HUES64 (cell line): ENCODE measurements around the gene OXNAD1.

ENCODE experiments used
- H3K27ac ChIP-seq: 2 replicates; pipeline ENCODE4 v1.7.0; 2013; ENCODE audit warnings: low read depth, low read length, inconsistent platforms
- H3K27me3 ChIP-seq: 2 replicates; pipeline ENCODE4 v1.6.1; 2013; ENCODE audit warnings: mild to moderate bottlenecking, low read length; ENCODE audit not compliant: insufficient read depth
- H3K36me3 ChIP-seq: 2 replicates; pipeline ENCODE4 v1.6.1; 2013; ENCODE audit warnings: mild to moderate bottlenecking, low read length; ENCODE audit not compliant: insufficient read depth
- H3K4me1 ChIP-seq: 2 replicates; pipeline ENCODE4 v1.6.1; 2013; ENCODE audit warnings: mild to moderate bottlenecking, low read length, moderate library complexity; ENCODE audit not compliant: insufficient read depth
- H3K4me3 ChIP-seq: 2 replicates; pipeline ENCODE4 v1.5.1; 2013; ENCODE audit warnings: mild to moderate bottlenecking, low read length, moderate library complexity
- H3K9ac ChIP-seq: 2 replicates; pipeline ENCODE4 v1.6.1; 2013; ENCODE audit warnings: mild to moderate bottlenecking, low read depth, low read length
- H3K9me3 ChIP-seq: 2 replicates; pipeline ENCODE4 v1.6.1; 2013; ENCODE audit warnings: low read depth, low read length; ENCODE audit not compliant: insufficient read depth
- WGBS: fragments of 150-250, 120-280 bp; methylation state at CpG from one replicate; pipeline ENCODE4 v1.1.7; 2013; ENCODE audit warnings: missing lambda C conversion rate; 5-methylcytosine and 5-hydroxymethylcytosine counted together

Gene OXNAD1

GRCh38 chr3:16346413-16347081, 81.5 kb downstream of the OXNAD1 start:
- Histone ChIP-seq H3K4me1 (no peaks in the 10 kb centered on the region), H3K9ac (no peak overlapping the region), H3K27ac (no peak overlapping the region), H3K9me3 (no peaks in the 10 kb centered on the region), H3K27me3 (no peaks in the 10 kb centered on the region), H3K36me3 (peaks cover 3% of the 10 kb centered on the region; the same call in 1 of the 2 replicates), H3K4me3 (no peak overlapping the region)
- 95% methylated on average over 7 of the region's 7 CpGs for WGBS

DNA sequence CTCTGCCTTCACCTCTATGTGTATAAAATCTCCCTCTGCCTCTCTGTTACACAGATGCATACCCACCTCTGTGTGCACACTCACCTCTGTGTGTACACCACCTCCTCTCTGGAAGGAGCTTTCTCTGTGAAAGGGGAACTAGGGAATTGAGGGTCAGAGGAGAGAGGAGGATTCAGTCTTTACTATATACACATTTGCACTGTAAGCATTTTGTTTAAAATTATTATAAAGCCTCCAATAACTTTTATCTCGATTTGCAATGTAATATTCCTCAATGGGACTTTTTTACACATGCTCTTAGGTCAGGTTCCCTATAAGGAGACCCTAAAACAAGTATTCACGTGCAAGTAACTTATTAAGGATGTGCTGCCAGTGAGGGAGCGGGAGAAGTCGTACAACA, 82.5 kb downstream of the OXNAD1 start:
- H3K9me3 ChIP-seq: no peaks in the 10 kb centered on the region
- no peak overlapping the region for H3K9ac ChIP-seq
- no peak overlapping the region for H3K4me3 ChIP-seq
- WGBS: 96% methylated on average over 4 of the region's 4 CpGs
- H3K27ac ChIP-seq: no peak overlapping the region
- H3K4me1 ChIP-seq: peaks cover 8% of the 10 kb centered on the region
- no peaks in the 10 kb centered on the region for H3K27me3 ChIP-seq
- peaks cover 3% of the 10 kb centered on the region; the same call in 1 of the 2 replicates for H3K36me3 ChIP-seq

- Histone ChIP-seq H3K4me3 (no peak overlapping the region), H3K4me1 (peaks cover 11% of the 10 kb centered on the region), H3K36me3 (peaks cover 3% of the 10 kb centered on the region; the same call in 1 of the 2 replicates), H3K27me3 (no peaks in the 10 kb centered on the region), H3K9me3 (no peaks in the 10 kb centered on the region), H3K27ac (no peak overlapping the region), H3K9ac (no peak overlapping the region)
- 94% methylated on average over 2 of the region's 2 CpGs for WGBS
These were observed 85.1 kb downstream of the OXNAD1 start for GRCh38 chr3:16349986-16350596.

- 94% methylated on average over 5 of the region's 5 CpGs for WGBS
- Histone ChIP-seq H3K4me3 (no peak overlapping the region), H3K27me3 (no peaks in the 10 kb centered on the region), H3K9me3 (no peaks in the 10 kb centered on the region), H3K27ac (no peak overlapping the region), H3K36me3 (no peaks in the 10 kb centered on the region; the same call in 1 of the 2 replicates), H3K9ac (no peak overlapping the region), H3K4me1 (peaks cover 11% of the 10 kb centered on the region)
These were observed 85.7 kb downstream of the OXNAD1 start for GRCh38 chr3:16350597-16351318.

DNA sequence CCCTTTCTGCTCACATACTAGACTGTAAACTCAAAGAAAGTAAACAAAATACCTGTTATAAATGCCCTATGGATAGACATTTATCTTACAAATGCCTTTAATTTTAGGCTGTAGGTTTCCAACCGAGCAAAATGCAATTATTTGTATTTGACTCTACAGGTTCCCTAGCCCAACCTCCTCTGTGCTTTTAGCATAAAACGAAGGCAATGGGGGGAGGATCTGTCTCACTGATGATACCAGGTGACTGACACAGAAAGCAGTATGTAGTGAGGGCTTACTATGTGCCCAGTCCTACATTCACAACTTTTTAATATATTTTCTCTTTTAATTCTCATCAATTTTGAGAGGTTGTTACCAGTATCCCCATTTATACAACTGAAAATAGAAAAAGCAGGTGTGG, 87.4 kb downstream of the OXNAD1 start:
- no peaks in the 10 kb centered on the region for H3K27me3 ChIP-seq
- no peak overlapping the region for H3K27ac ChIP-seq
- H3K9me3 ChIP-seq: no peaks in the 10 kb centered on the region
- H3K4me3 ChIP-seq: no peak overlapping the region
- H3K9ac ChIP-seq: no peak overlapping the region
- H3K4me1 ChIP-seq: peaks cover 11% of the 10 kb centered on the region
- WGBS: 47% methylated on average over 2 of the region's 2 CpGs
- H3K36me3 ChIP-seq: no peaks in the 10 kb centered on the region; the same call in 1 of the 2 replicates

DNA sequence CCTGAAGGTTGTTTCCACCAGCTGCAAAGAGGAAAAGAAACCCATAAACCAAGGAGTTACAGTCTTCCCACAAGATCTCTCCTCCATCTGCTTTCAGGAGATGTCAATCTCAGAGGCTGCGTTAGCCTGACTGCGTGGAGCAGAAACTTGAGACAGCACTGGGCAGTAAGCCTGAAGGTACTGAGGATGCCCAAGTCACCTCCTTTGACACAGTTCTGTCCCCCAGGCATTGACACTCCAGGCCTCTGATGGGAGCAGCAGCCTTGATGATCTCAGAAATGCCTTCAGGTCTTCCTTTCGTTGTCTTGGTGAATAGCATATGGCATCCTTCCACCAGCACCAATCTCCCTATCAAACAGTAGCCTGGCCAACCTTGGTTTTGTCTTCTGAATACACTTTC, 89.3 kb downstream of the OXNAD1 start:
- H3K4me1 ChIP-seq: peaks cover 11% of the 10 kb centered on the region
- H3K9me3 ChIP-seq: no peaks in the 10 kb centered on the region
- WGBS: 89% methylated on average over 3 of the region's 3 CpGs
- no peak overlapping the region for H3K4me3 ChIP-seq
- H3K27ac ChIP-seq: no peak overlapping the region
- no peaks in the 10 kb centered on the region for H3K27me3 ChIP-seq
- no peaks in the 10 kb centered on the region; the same call in 1 of the 2 replicates for H3K36me3 ChIP-seq
- no peak overlapping the region for H3K9ac ChIP-seq
